Measurements from ENCODE around the gene EVI2B.
"Not testable (repeated sequence)": the region's sequence is repeated elsewhere in the genome, so short reads cannot be mapped to it uniquely, and the experiment has no call there.

The EVI2B gene

GRCh38 chr17:31291820-31292219 is 22.0 kb downstream of the EVI2B start:
- H3K4me3 ChIP-seq (replicated peaks; ENCODE audit: insufficient read depth, low read length) = no peak overlapping the region
- H3K27ac ChIP-seq (replicated peaks) = no peak overlapping the region
- no peak for DNase-seq (ENCODE audit: low read depth in 1 of 2, low spot score in 1 of 2)
- no peaks in the 10 kb centered on the region for H3K27me3 ChIP-seq (ENCODE audit: insufficient read depth, poor library complexity, severe bottlenecking)
- TF ChIP-seq CTCF (IDR thresholded peaks at IDR 0.05; ENCODE audit: insufficient read depth, low read length) (no peak), SPI1 (IDR thresholded peaks at IDR 0.05; ENCODE audit: borderline replicate concordance, low read depth) (no peak), REST (IDR thresholded peaks at IDR 0.05; ENCODE audit: insufficient replicate concordance, low read depth) (no peak), POLR2AphosphoS5 (IDR thresholded peaks at IDR 0.05; ENCODE audit: low read depth) (no peak), GABPA (IDR thresholded peaks at IDR 0.05; ENCODE audit: low read depth) (no peak)

- no peak overlapping the region for H3K4me3 ChIP-seq (replicated peaks; ENCODE audit: insufficient read depth, low read length)
- H3K27me3 ChIP-seq (ENCODE audit: insufficient read depth, poor library complexity, severe bottlenecking) = no peaks in the 10 kb centered on the region
- DNase-seq (ENCODE audit: low read depth in 1 of 2, low spot score in 1 of 2) = no peak
- H3K27ac ChIP-seq (replicated peaks) = peak overlapping the region; percentile 0; the same call in 1 of the 2 replicates
- TF ChIP-seq GABPA (IDR thresholded peaks at IDR 0.05; ENCODE audit: low read depth) (no peak), CTCF (IDR thresholded peaks at IDR 0.05; ENCODE audit: insufficient read depth, low read length) (no peak), SPI1 (IDR thresholded peaks at IDR 0.05; ENCODE audit: borderline replicate concordance, low read depth) (no peak), POLR2AphosphoS5 (IDR thresholded peaks at IDR 0.05; ENCODE audit: low read depth) (no peak), REST (IDR thresholded peaks at IDR 0.05; ENCODE audit: insufficient replicate concordance, low read depth) (no peak)
These were observed 24.1 kb downstream of the EVI2B start for GRCh38 chr17:31289790-31290189.

GRCh38 chr17:31287932-31288331 is 25.9 kb downstream of the EVI2B start:
- not testable (repeated sequence) for H3K27me3 ChIP-seq (ENCODE audit: insufficient read depth, poor library complexity, severe bottlenecking); DNase-seq (ENCODE audit: low read depth in 1 of 2, low spot score in 1 of 2); H3K27ac ChIP-seq (replicated peaks); H3K4me3 ChIP-seq (replicated peaks; ENCODE audit: insufficient read depth, low read length)

- no peak overlapping the region for H3K4me3 ChIP-seq (replicated peaks; ENCODE audit: insufficient read depth, low read length)
- no peak overlapping the region for H3K27ac ChIP-seq (replicated peaks)
- DNase-seq (ENCODE audit: low read depth in 1 of 2, low spot score in 1 of 2) = no peak
- TF ChIP-seq CTCF (IDR thresholded peaks at IDR 0.05; ENCODE audit: insufficient read depth, low read length) (no peak), REST (IDR thresholded peaks at IDR 0.05; ENCODE audit: insufficient replicate concordance, low read depth) (no peak), POLR2AphosphoS5 (IDR thresholded peaks at IDR 0.05; ENCODE audit: low read depth) (no peak), GABPA (IDR thresholded peaks at IDR 0.05; ENCODE audit: low read depth) (no peak), SPI1 (IDR thresholded peaks at IDR 0.05; ENCODE audit: borderline replicate concordance, low read depth) (no peak)
- H3K27me3 ChIP-seq (ENCODE audit: insufficient read depth, poor library complexity, severe bottlenecking) = no peaks in the 10 kb centered on the region
These were observed 27.3 kb downstream of the EVI2B start for GRCh38 chr17:31286587-31286986.

All from HL-60 (cell line).